Measurements from ENCODE around the gene PSME3. TPM values are rescaled to one million over a fixed set of nuclear protein-coding genes. Genes with fewer than 3 reads are reported as not detected.
"Not testable (repeated sequence)": the region's sequence is repeated elsewhere in the genome, so short reads cannot be mapped to it uniquely, and the experiment has no call there.

PSME3 gene
- total and polyA plus RNA-seq, 2 of the 13 experiments (the other 11 are each of a cell fraction or from before 2014, with no cell fraction given), result 66.3 to 135 TPM

DNA sequence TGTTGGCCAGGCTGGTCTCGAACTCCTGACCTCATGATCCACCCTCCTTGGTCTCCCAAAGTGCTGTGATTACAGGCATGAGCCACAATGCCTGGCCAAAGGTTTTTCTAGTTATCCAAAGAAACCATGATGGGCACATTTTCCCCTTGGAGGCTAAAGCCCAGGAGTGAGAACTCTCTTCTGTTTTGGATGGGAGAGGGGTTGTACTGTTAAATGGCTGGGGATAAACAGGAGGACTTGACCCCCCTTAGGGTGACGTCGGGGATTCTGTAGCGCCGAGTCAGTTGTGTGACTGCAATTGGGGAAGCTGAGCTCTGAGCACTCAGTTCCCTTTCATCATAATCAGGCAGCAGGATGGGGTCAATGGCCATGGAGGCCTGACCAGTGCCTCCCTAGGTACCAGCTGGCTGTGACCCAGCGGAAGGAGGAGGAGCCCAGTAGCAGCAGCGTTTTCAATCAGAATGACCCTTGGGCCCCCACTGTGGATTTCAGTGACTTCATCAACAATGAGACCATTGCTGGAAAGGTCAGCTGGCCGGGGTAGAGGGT is 21.9 kb downstream of the PSME3 start (continued):
- TF ChIP-seq STAG1 (CRISPR knock-in tag; IDR thresholded peaks at IDR 0.05) (no peak), CENPX (CRISPR knock-in tag; IDR thresholded peaks at IDR 0.05) (no peak), ZNF709 (CRISPR knock-in tag; IDR thresholded peaks at IDR 0.05) (peak; percentile 29)

DNA sequence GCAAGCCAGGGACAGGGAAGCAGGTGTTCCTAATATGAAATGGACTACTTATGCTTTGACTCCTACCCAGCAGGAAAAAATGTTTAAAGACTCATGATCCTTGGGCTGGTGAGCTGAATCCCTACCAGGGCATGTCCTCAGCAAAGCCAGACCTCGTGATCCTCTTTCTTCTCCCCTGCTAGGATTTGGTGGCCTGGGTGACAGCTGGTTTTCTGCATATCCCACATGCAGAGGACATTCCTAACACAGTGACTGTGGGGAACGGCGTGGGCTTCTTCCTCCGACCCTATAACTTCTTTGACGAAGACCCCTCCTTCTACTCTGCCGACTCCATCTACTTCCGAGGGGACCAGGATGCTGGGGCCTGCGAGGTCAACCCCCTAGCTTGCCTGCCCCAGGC is 22.9 kb downstream of the PSME3 start:
- POLR2A ChIA-PET, result interaction anchor here (2.2 to 4.1 kb wide), 5 partner anchors 10 to 142 kb away, joined by 6 to 36 read pairs (median 20); partner anchors contain the start of genes AOC2 and RPL27
- in situ Hi-C loops (cut with HindIII; ENCODE audit: extremely low pct_ligation_motif_present, low pct_unique_long_range_greater_than_20kb); DNase-seq (ENCODE audit: low spot score); H3K9me3 ChIP-seq (ENCODE audit: low read length); H4K20me1 ChIP-seq (ENCODE audit: insufficient read depth, low read length); H3K36me3 ChIP-seq (replicated peaks in 1 of 2; ENCODE audit: control insufficient read depth in 1 of 2, insufficient read depth in 2 of 2, low read length in 2 of 2); H3K27me3 ChIP-seq (ENCODE audit: control insufficient read depth in 1 of 2, insufficient read depth in 2 of 2, low read length in 2 of 2); H2AFZ ChIP-seq (ENCODE audit: low read length); FAIRE-seq; BruUV-seq (replicated peaks); H3K79me2 ChIP-seq (ENCODE audit: insufficient read depth, low read length); CTCF ChIA-PET (ENCODE audit: low intra/inter-chr PET ratio, low total read pairs); ATAC-seq; intact Hi-C loops (cut with micrococcal nuclease; ENCODE audit: unreplicated experiment): not testable (repeated sequence)
- Histone ChIP-seq H3K9ac (ENCODE audit: insufficient read depth, low read depth, low read length) (peak overlapping the region; percentile 58; the same call in 1 of the 2 replicates), H3K4me3 (replicated peaks in 1 of 3; ENCODE audit: insufficient read depth in 1 of 3, low read depth in 2 of 3, low read length in 3 of 3) (peak overlapping the region in 2 of 3 experiments; percentile 27 to 71; a peak in 3 of 6 replicates), H3K4me1 (ENCODE audit: insufficient read depth, low read length) (peaks cover 61% of the 10 kb centered on the region), H3K27ac (ENCODE audit: extremely low read length, insufficient read depth, low read length) (peak overlapping the region; percentile 77), H3K4me2 (ENCODE audit: low read depth, low read length) (peak overlapping the region; percentile 80)
- TF ChIP-seq, protein P1, sequence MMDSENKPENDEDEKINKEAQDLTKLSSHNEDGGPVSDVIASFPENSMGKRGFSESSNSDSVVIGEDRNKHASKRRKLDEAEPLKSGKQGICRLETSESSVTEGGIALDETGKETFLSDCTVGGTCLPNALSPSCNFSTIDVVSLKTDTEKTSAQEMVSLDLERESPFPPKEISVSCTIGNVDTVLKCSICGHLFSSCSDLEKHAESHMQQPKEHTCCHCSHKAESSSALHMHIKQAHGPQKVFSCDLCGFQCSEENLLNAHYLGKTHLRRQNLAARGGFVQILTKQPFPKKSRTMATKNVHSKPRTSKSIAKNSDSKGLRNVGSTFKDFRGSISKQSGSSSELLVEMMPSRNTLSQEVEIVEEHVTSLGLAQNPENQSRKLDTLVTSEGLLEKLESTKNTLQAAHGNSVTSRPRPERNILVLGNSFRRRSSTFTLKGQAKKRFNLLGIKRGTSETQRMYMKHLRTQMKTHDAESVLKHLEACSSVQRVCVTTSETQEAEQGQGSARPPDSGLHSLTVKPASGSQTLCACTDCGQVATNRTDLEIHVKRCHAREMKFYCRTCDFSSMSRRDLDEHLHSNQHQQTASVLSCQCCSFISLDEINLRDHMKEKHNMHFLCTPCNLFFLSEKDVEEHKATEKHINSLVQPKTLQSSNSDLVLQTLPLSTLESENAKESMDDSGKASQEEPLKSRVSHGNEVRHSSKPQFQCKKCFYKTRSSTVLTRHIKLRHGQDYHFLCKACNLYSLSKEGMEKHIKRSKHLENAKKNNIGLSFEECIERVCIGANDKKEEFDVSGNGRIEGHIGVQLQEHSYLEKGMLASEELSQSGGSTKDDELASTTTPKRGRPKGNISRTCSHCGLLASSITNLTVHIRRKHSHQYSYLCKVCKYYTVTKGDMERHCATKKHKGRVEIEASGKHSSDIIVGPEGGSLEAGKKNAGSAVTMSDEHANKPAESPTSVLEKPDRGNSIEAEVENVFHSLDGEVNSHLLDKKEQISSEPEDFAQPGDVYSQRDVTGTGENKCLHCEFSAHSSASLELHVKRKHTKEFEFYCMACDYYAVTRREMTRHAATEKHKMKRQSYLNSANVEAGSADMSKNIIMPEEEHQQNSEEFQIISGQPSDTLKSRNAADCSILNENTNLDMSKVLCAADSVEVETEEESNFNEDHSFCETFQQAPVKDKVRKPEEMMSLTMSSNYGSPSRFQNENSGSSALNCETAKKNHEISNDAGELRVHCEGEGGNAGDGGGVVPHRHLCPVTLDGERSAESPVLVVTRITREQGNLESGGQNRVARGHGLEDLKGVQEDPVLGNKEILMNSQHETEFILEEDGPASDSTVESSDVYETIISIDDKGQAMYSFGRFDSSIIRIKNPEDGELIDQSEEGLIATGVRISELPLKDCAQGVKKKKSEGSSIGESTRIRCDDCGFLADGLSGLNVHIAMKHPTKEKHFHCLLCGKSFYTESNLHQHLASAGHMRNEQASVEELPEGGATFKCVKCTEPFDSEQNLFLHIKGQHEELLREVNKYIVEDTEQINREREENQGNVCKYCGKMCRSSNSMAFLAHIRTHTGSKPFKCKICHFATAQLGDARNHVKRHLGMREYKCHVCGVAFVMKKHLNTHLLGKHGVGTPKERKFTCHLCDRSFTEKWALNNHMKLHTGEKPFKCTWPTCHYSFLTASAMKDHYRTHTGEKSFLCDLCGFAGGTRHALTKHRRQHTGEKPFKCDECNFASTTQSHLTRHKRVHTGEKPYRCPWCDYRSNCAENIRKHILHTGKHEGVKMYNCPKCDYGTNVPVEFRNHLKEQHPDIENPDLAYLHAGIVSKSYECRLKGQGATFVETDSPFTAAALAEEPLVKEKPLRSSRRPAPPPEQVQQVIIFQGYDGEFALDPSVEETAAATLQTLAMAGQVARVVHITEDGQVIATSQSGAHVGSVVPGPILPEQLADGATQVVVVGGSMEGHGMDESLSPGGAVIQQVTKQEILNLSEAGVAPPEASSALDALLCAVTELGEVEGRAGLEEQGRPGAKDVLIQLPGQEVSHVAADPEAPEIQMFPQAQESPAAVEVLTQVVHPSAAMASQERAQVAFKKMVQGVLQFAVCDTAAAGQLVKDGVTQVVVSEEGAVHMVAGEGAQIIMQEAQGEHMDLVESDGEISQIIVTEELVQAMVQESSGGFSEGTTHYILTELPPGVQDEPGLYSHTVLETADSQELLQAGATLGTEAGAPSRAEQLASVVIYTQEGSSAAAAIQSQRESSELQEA (CRISPR knock-in tag; IDR thresholded peaks at IDR 0.05; ENCODE audit: not compliant biosample characterization), result peak; percentile 12
- WGBS (ENCODE audit: low lambda C conversion rate), result 92% methylated on average over 8 of the region's 8 CpGs

All from HepG2 (cell line).